ENCODE measurements around the gene INTS14. TPM values are rescaled to one million over a fixed set of nuclear protein-coding genes. Genes with fewer than 3 reads are reported as not detected.

The INTS14 gene
- total RNA-seq, 1 experiment from 2014 or later, result 28.3 TPM

DNA sequence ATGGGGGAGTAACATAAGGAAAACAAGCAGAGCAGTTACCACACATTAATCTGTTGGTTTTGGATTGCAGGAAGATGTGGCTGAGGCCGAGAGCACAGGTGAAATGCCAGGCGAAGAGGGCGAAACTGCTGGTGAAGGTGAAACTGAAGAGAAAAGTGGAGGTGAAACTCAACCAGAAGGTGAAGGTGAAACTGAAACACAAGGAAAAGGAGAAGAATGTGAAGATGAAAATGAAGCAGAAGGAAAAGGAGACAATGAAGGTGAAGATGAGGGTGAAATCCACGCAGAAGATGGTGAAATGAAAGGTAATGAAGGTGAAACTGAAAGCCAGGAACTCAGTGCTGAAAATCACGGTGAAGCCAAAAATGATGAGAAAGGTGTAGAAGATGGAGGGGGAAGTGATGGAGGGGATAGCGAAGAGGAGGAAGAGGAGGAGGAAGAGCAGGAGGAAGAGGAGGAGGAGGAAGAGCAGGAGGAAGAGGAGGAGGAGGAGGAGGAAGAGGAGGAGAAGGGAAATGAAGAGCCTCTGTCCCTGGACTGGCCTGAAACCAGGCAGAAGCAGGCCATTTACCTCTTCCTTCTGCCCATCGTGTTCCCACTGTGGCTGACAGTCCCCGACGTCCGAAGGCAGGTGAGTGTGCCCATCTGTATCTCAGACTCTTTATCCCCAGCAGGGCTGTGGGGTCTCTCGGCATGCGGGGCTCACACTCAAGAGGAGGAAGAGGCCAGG, 39.5 kb upstream of the INTS14 start:
- CTCF ChIA-PET, result interaction anchor here (1.6 kb wide), 1 partner anchor 212 kb away, joined by 5 read pairs; no protein-coding TSS in a partner anchor

DNA sequence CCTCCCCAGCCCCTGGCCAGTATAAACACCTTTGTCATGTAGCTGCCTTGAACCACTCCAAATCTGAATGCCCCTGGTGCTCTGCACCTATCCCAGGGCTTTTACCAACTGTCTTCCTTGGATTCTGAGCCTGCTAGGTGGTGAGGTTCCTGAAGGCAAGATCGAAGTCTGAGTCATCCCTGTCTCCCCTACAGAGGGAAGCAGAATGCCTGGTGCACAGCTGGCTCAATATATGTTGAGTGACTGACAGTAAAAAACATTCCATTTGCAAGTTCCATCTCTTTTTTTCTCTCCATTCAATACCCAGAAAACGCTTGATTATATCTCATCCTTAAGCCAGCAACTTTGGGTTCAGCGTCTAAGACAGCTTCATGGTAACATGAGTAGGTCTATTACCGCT, 35.6 kb upstream of the INTS14 start:
- Mint-ChIP-seq H3K27ac (no peak overlapping the region), H3K4me1 (peaks cover 4% of the 10 kb centered on the region), H3K27me3 (ENCODE audit: low read depth) (no peaks in the 10 kb centered on the region; the same call in 1 of the 2 replicates), H3K9me3 (no peaks in the 10 kb centered on the region; the same call in 1 of the 2 replicates), H3K36me3 (no peaks in the 10 kb centered on the region), H3K4me3 (no peak overlapping the region)
- ChIA-PET POLR2A (no interaction called here), CTCF (interaction anchor here (0.7 to 1.0 kb wide), 2 partner anchors 216 to 224 kb away, joined by 4 to 6 read pairs; no protein-coding TSS in a partner anchor)
- DNase-seq (ENCODE audit: low spot score), result no peak
- ATAC-seq, result no peak; the same call in 1 of the 2 replicates
- TF ChIP-seq HMGA2 (CRISPR knock-in tag; IDR thresholded peaks at IDR 0.05), result no peak
- TF ChIP-seq ZNF281 (CRISPR knock-in tag; IDR thresholded peaks at IDR 0.05), result no peak
- TF ChIP-seq ZMAT4 (CRISPR knock-in tag; IDR thresholded peaks at IDR 0.05), result no peak
- TF ChIP-seq, protein P1, sequence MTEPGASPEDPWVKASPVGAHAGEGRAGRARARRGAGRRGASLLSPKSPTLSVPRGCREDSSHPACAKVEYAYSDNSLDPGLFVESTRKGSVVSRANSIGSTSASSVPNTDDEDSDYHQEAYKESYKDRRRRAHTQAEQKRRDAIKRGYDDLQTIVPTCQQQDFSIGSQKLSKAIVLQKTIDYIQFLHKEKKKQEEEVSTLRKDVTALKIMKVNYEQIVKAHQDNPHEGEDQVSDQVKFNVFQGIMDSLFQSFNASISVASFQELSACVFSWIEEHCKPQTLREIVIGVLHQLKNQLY (CRISPR knock-in tag; IDR thresholded peaks at IDR 0.05), result no peak
- no peak for TF ChIP-seq ATF1 (CRISPR knock-in tag; IDR thresholded peaks at IDR 0.05)
- TF ChIP-seq ZNF423 (CRISPR knock-in tag; IDR thresholded peaks at IDR 0.05), result no peak
- TF ChIP-seq, protein P2, sequence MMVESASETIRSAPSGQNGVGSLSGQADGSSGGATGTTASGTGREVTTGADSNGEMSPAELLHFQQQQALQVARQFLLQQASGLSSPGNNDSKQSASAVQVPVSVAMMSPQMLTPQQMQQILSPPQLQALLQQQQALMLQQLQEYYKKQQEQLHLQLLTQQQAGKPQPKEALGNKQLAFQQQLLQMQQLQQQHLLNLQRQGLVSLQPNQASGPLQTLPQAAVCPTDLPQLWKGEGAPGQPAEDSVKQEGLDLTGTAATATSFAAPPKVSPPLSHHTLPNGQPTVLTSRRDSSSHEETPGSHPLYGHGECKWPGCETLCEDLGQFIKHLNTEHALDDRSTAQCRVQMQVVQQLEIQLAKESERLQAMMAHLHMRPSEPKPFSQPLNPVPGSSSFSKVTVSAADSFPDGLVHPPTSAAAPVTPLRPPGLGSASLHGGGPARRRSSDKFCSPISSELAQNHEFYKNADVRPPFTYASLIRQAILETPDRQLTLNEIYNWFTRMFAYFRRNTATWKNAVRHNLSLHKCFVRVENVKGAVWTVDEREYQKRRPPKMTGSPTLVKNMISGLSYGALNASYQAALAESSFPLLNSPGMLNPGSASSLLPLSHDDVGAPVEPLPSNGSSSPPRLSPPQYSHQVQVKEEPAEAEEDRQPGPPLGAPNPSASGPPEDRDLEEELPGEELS (CRISPR knock-in tag; IDR thresholded peaks at IDR 0.05), result no peak
- no peak for TF ChIP-seq CREB1 (CRISPR knock-in tag; IDR thresholded peaks at IDR 0.05)
- TF ChIP-seq, protein P3, sequence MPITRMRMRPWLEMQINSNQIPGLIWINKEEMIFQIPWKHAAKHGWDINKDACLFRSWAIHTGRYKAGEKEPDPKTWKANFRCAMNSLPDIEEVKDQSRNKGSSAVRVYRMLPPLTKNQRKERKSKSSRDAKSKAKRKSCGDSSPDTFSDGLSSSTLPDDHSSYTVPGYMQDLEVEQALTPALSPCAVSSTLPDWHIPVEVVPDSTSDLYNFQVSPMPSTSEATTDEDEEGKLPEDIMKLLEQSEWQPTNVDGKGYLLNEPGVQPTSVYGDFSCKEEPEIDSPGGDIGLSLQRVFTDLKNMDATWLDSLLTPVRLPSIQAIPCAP (CRISPR knock-in tag; IDR thresholded peaks at IDR 0.05), result no peak

More for the DNA sequence above, 39.5 kb upstream of the INTS14 start:
- TF ChIP-seq, protein P4, sequence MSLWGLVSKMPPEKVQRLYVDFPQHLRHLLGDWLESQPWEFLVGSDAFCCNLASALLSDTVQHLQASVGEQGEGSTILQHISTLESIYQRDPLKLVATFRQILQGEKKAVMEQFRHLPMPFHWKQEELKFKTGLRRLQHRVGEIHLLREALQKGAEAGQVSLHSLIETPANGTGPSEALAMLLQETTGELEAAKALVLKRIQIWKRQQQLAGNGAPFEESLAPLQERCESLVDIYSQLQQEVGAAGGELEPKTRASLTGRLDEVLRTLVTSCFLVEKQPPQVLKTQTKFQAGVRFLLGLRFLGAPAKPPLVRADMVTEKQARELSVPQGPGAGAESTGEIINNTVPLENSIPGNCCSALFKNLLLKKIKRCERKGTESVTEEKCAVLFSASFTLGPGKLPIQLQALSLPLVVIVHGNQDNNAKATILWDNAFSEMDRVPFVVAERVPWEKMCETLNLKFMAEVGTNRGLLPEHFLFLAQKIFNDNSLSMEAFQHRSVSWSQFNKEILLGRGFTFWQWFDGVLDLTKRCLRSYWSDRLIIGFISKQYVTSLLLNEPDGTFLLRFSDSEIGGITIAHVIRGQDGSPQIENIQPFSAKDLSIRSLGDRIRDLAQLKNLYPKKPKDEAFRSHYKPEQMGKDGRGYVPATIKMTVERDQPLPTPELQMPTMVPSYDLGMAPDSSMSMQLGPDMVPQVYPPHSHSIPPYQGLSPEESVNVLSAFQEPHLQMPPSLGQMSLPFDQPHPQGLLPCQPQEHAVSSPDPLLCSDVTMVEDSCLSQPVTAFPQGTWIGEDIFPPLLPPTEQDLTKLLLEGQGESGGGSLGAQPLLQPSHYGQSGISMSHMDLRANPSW (CRISPR knock-in tag; conservative IDR thresholded peaks at IDR 0.05; ENCODE audit: low read depth), result no peak
- no peak for TF ChIP-seq ZNF423 (CRISPR knock-in tag; IDR thresholded peaks at IDR 0.05)
- TF ChIP-seq CREB1 (CRISPR knock-in tag; IDR thresholded peaks at IDR 0.05), result no peak
- TF ChIP-seq TEAD4 (CRISPR knock-in tag; IDR thresholded peaks at IDR 0.05), result no peak
- no peak for TF ChIP-seq EMX1 (CRISPR knock-in tag; IDR thresholded peaks at IDR 0.05)
- TF ChIP-seq ZNF121 (CRISPR knock-in tag; IDR thresholded peaks at IDR 0.05), result no peak
- TF ChIP-seq SOX15 (CRISPR knock-in tag; IDR thresholded peaks at IDR 0.05), result no peak
- no peak for TF ChIP-seq GTF2I (CRISPR knock-in tag; conservative IDR thresholded peaks at IDR 0.05)
- TF ChIP-seq, protein P5, sequence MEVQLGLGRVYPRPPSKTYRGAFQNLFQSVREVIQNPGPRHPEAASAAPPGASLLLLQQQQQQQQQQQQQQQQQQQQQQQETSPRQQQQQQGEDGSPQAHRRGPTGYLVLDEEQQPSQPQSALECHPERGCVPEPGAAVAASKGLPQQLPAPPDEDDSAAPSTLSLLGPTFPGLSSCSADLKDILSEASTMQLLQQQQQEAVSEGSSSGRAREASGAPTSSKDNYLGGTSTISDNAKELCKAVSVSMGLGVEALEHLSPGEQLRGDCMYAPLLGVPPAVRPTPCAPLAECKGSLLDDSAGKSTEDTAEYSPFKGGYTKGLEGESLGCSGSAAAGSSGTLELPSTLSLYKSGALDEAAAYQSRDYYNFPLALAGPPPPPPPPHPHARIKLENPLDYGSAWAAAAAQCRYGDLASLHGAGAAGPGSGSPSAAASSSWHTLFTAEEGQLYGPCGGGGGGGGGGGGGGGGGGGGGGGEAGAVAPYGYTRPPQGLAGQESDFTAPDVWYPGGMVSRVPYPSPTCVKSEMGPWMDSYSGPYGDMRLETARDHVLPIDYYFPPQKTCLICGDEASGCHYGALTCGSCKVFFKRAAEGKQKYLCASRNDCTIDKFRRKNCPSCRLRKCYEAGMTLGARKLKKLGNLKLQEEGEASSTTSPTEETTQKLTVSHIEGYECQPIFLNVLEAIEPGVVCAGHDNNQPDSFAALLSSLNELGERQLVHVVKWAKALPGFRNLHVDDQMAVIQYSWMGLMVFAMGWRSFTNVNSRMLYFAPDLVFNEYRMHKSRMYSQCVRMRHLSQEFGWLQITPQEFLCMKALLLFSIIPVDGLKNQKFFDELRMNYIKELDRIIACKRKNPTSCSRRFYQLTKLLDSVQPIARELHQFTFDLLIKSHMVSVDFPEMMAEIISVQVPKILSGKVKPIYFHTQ (CRISPR knock-in tag; IDR thresholded peaks at IDR 0.05), result no peak
- no peak for TF ChIP-seq ELF4 (CRISPR knock-in tag; IDR thresholded peaks at IDR 0.05; ENCODE audit: low read depth)
- no peak for TF ChIP-seq SP1 (CRISPR knock-in tag; conservative IDR thresholded peaks at IDR 0.05)
- TF ChIP-seq NR1H2 (CRISPR knock-in tag; IDR thresholded peaks at IDR 0.05), result no peak
- TF ChIP-seq MXD4 (CRISPR knock-in tag; IDR thresholded peaks at IDR 0.05; ENCODE audit: borderline replicate concordance), result no peak
- TF ChIP-seq, protein P6, sequence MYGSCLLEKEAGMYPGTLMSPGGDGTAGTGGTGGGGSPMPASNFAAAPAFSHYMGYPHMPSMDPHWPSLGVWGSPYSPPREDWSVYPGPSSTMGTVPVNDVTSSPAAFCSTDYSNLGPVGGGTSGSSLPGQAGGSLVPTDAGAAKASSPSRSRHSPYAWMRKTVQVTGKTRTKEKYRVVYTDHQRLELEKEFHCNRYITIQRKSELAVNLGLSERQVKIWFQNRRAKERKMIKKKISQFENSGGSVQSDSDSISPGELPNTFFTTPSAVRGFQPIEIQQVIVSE (CRISPR knock-in tag; IDR thresholded peaks at IDR 0.05; ENCODE audit: borderline replicate concordance), result no peak
- TF ChIP-seq ZNF396 (CRISPR knock-in tag; IDR thresholded peaks at IDR 0.05; ENCODE audit: borderline replicate concordance), result no peak
- no peak for TF ChIP-seq ESRRA (CRISPR knock-in tag; IDR thresholded peaks at IDR 0.05; ENCODE audit: borderline replicate concordance)
- Mint-ChIP-seq H3K4me3 (no peak overlapping the region), H3K9me3 (no peaks in the 10 kb centered on the region; the same call in 1 of the 2 replicates), H3K27ac (0 out of 2 replicates have a peak overlapping the region, but pooled peaks have one; percentile 8), H3K4me1 (peaks cover 10% of the 10 kb centered on the region), H3K27me3 (ENCODE audit: low read depth) (no peaks in the 10 kb centered on the region; the same call in 1 of the 2 replicates), H3K36me3 (no peaks in the 10 kb centered on the region)
- DNase-seq (ENCODE audit: low spot score), result no peak
- POLR2A ChIA-PET, result no interaction called here
- ATAC-seq, result no peak
